ENCODE data around the gene CD6. TPM values are rescaled to one million over a fixed set of nuclear protein-coding genes. Genes with fewer than 3 reads are reported as not detected.

CD6 gene
- total RNA-seq, 1 experiment from 2014 or later = 1.4 TPM

GRCh38 chr11:60951904-60952741 lies 19.4 kb upstream of the CD6 start, which contains the start of gene SLC15A3:
Gene SLC15A3, minus strand, starts transcription at chr11:60952176. Its CDS starts 625 bp downstream, at chr11:60951551.
- intact Hi-C loops (cut with micrococcal nuclease) = no loop called here
- no peaks in the 10 kb centered on the region for H3K9me2 ChIP-seq (ENCODE audit: insufficient read depth)
- DNase-seq (ENCODE audit: low read depth, low spot score) (no peak), ATAC-seq (no peak)
- H4K20me1 ChIP-seq (ENCODE audit: insufficient read depth) = no peaks in the 10 kb centered on the region
- no peak within 1 kb of the TSS for H2AFZ ChIP-seq (ENCODE audit: low read depth, low read length, poor library complexity, severe bottlenecking)
- no peak within 1 kb of the TSS for H3K9ac ChIP-seq (ENCODE audit: low read length)
- BruUV-seq (replicated peaks) = no TSS peak
- ChIA-PET RAD21 (ENCODE audit: low non-redundant PET in 1 of 2, low total read pairs in 2 of 2, uncharacterized antibody in 2 of 2, unreplicated experiment in 2 of 2) (no interaction called here), POLR2A (no interaction called here), CTCF (no interaction called here)
- H3K4me1 ChIP-seq (ENCODE audit: control insufficient read depth in 1 of 2, insufficient read depth in 2 of 2, low read length in 2 of 2) = no peaks in the 10 kb centered on the region
- H3K27ac ChIP-seq (ENCODE audit: low read depth, low read length) = no peak within 1 kb of the TSS
- TF ChIP-seq RAD21 (IDR thresholded peaks at IDR 0.05; ENCODE audit: low read depth) (no peak), EGR1 (IDR thresholded peaks at IDR 0.05; ENCODE audit: low read depth) (no peak), SIN3A (IDR thresholded peaks at IDR 0.05; ENCODE audit: low read depth) (no peak), SRF (IDR thresholded peaks at IDR 0.05; ENCODE audit: low read depth) (no peak), JUND (IDR thresholded peaks at IDR 0.05) (no peak), ZFX (IDR thresholded peaks at IDR 0.05) (no peak), ZNF274 (IDR thresholded peaks at IDR 0.05; ENCODE audit: low read depth, low read length) (no peak), ELF1 (IDR thresholded peaks at IDR 0.05; ENCODE audit: borderline replicate concordance, low read depth) (no peak), CTCF (IDR thresholded peaks at IDR 0.05 in 2 of 3, conservative IDR thresholded peaks at IDR 0.05 in 1 of 3; ENCODE audit: borderline replicate concordance in 1 of 3, insufficient read depth in 1 of 3, low read depth in 2 of 3, low read length in 2 of 3) (no peak), CEBPB (IDR thresholded peaks at IDR 0.05; ENCODE audit: low read depth) (no peak), YY1 (IDR thresholded peaks at IDR 0.05; ENCODE audit: extremely low read depth, insufficient replicate concordance, low read depth, low read length) (no peak), ATF3 (IDR thresholded peaks at IDR 0.05) (no peak), REST (IDR thresholded peaks at IDR 0.05; ENCODE audit: low read depth) (no peak), FOSL1 (IDR thresholded peaks at IDR 0.05; ENCODE audit: low read depth) (no peak), ZBTB33 (IDR thresholded peaks at IDR 0.05; ENCODE audit: extremely low read depth, insufficient replicate concordance, low read length) (no peak), POLR2AphosphoS5 (IDR thresholded peaks at IDR 0.05; ENCODE audit: low read depth, low read length) (no peak), TCF7L2 (IDR thresholded peaks at IDR 0.05; ENCODE audit: borderline replicate concordance, extremely low read depth, insufficient read depth, insufficient read length) (no peak), POLR2A (IDR thresholded peaks at IDR 0.05; ENCODE audit: borderline replicate concordance, extremely low read depth, insufficient read depth, insufficient read length) (no peak), MAX (IDR thresholded peaks at IDR 0.05) (no peak), CBX3 (IDR thresholded peaks at IDR 0.05; ENCODE audit: low read depth) (no peak)
- H3K27me3 ChIP-seq (ENCODE audit: insufficient read depth, low read length) = no peaks in the 10 kb centered on the region
- H3K36me3 ChIP-seq (ENCODE audit: control insufficient read depth in 1 of 2, insufficient read depth in 2 of 2, low read length in 2 of 2) = no peaks in the 10 kb centered on the region
- H3K79me2 ChIP-seq (ENCODE audit: insufficient read depth, low read length) = no peaks in the 10 kb centered on the region
- no peak within 1 kb of the TSS for H3K4me3 ChIP-seq (replicated peaks in 1 of 2; ENCODE audit: low read depth in 1 of 2, low read length in 2 of 2)
- H3K9me3 ChIP-seq (ENCODE audit: control insufficient read depth in 1 of 2, insufficient read depth in 1 of 2, low read depth in 1 of 2, low read length in 2 of 2) = no peaks in the 10 kb centered on the region
- no peak within 1 kb of the TSS for H3K4me2 ChIP-seq (ENCODE audit: low read length)

All from HCT116 (cell line).